Heart left ventricle (tissue), 13 donors: ENCODE data around the gene TGFBR2.

Experiments used
- CTCF ChIP-seq, 12 donors: fragments of 200-600 bp; sonication (generic) in 4 of 12; IDR thresholded peaks; one replicate each; pipeline versions ENCODE4 v1.5.0 to v1.8.0; 2018 to 2022; ENCODE audit warnings: antibody characterized with exemption in 12 of 12, mild to moderate bottlenecking in 5 of 12
- POLR2A ChIP-seq, 2 donors: fragments of 450-650 bp; IDR thresholded peaks; one replicate each; pipeline ENCODE4 v1.6.1; 2017; ENCODE audit warnings: antibody characterized with exemption in 2 of 2, mild to moderate bottlenecking in 2 of 2, moderate library complexity in 2 of 2
- donor health status: ischemic (EF 13 %, LVEDD 7.1; RV severe dilation, severe dysfunction).
- donor health status: DM: no; HTN: yes; CAD: no.
- donor health status: DM: no; HTN: no; CAD: no.
- donor health status: ischemic (EF 25% LVEDD 6.9; RV normal size, moderate dysfunction).
- donor health status: ischemic (EF 25% LVEDD 5.7; RV mildly dilated, moderate dysfunction).
- donor health status: ischemic (EF 35%, LVEDD 5.7; RV mildly dilated, moderate dysfunction).
- donor health status: nonischemic (EF 11% LVEDD 7.7; RV severe dilation, severe dysfunction).
- donor health status: DM: yes; HTN: yes; CAD: no.
- donor health status: PGD.
- donor health status: ischemic (EF 29% LVEDD 5.4; RV normal size, mild dysfunction).
- donor health status: nonischemic (EF 23%, LVEDD 6.1; RV moderate dilation, normal function).

- no peak for TF ChIP-seq CTCF (IDR thresholded peaks at IDR 0.05)
- no peak for TF ChIP-seq POLR2A (IDR thresholded peaks at IDR 0.05)
Measured at GRCh38 chr3:30605706-30606300, 598 bp upstream of the TGFBR2 start.
